IMR-90 (cell line): Measurements from ENCODE around the gene CXCL8. TPM values are rescaled to one million over a fixed set of nuclear protein-coding genes. Genes with fewer than 3 reads are reported as not detected.

ENCODE experiments used
- ATAC-seq: fragments of 200-7000 bp; cut with Tn5 transposase; 2 replicates; pipeline ENCODE4 v1.9.1; 2020; ENCODE audit warnings: low read depth, mild to moderate bottlenecking, moderate library complexity
- BruUV-seq: library from RNA; stranded (reverse); fragments of 400-500 nt; replicated peaks from 2 replicates; lab custom pipeline; 2021; lab: Mats Ljungman, UMichigan
- CTCF ChIA-PET: fragments of 300-600 bp; formaldehyde crosslinking; extraction: SDS; loops from one replicate; lab custom pipeline; 2021; ENCODE audit warnings: antibody characterized with exemption; lab: Yijun Ruan, JAX
- POLR2A ChIA-PET: fragments of 300-600 bp; sonication (Branson Sonifier 250); formaldehyde crosslinking; loops from one replicate; lab custom pipeline; 2022; ENCODE audit warnings: antibody characterized with exemption; ENCODE audit not compliant: unreplicated experiment; lab: Charles Lee
- DNase-seq: peaks from one replicate; pipeline ENCODE4 v3.0.0; 2013
- H2AFZ ChIP-seq: replicated peaks from 2 replicates; pipeline ENCODE3; 2013; ENCODE audit warnings: low read length, mild to moderate bottlenecking; ENCODE audit not compliant: poor library complexity
- H2AK5ac ChIP-seq: 2 replicates; pipeline ENCODE4 v1.6.1; 2013; ENCODE audit warnings: low read depth, low read length, inconsistent platforms
- H2AK9ac ChIP-seq: replicated peaks from 2 replicates; pipeline ENCODE3; 2013; ENCODE audit warnings: mild to moderate bottlenecking, low read depth, low read length, moderate library complexity; ENCODE audit not compliant: poor library complexity
- H2BK120ac ChIP-seq: 2 replicates; pipeline ENCODE4 v1.6.1; 2013; ENCODE audit warnings: low read depth, low read length, inconsistent platforms
- H2BK15ac ChIP-seq: 3 replicates; pipeline ENCODE4 v1.6.1; 2013; ENCODE audit warnings: low read depth, low read length, inconsistent platforms
- H2BK20ac ChIP-seq: 2 replicates; pipeline ENCODE4 v1.6.1; 2013; ENCODE audit warnings: low read depth, mild to moderate bottlenecking, inconsistent platforms, low read length, moderate library complexity
- H2BK5ac ChIP-seq: 2 replicates; pipeline ENCODE4 v1.6.1; 2013; ENCODE audit warnings: mild to moderate bottlenecking, low read depth, low read length, inconsistent platforms; ENCODE audit not compliant: poor library complexity, severe bottlenecking
- H3K14ac ChIP-seq: replicated peaks from 2 replicates; pipeline ENCODE4 v1.6.1; 2013; ENCODE audit warnings: low read depth, low read length, inconsistent platforms
- H3K18ac ChIP-seq: 2 replicates; pipeline ENCODE4 v1.6.1; 2013; ENCODE audit warnings: low read depth, low read length, control low read depth
- H3K23ac ChIP-seq: 2 replicates; pipeline ENCODE4 v1.6.1; 2013; ENCODE audit warnings: low read depth, low read length, inconsistent platforms
- H3K27ac ChIP-seq: 2 replicates; pipeline ENCODE4 v1.5.1; 2013; ENCODE audit warnings: mild to moderate bottlenecking, control low read depth, low read length; ENCODE audit not compliant: insufficient read depth
- H3K27me3 ChIP-seq: 2 replicates; pipeline ENCODE4 v1.6.1; 2013; ENCODE audit warnings: low read length; ENCODE audit not compliant: control insufficient read depth, insufficient read depth
- H3K36me3 ChIP-seq: 2 replicates; pipeline ENCODE4 v1.6.1; 2013; ENCODE audit warnings: low read length, mixed read lengths; ENCODE audit not compliant: control insufficient read depth, insufficient read depth
- H3K4ac ChIP-seq: 2 replicates; pipeline ENCODE4 v1.6.1; 2013; ENCODE audit warnings: low read depth, low read length, inconsistent platforms
- H3K4me1 ChIP-seq: 2 replicates; pipeline ENCODE4 v1.6.1; 2013; ENCODE audit warnings: low read length, mixed read lengths; ENCODE audit not compliant: control insufficient read depth, insufficient read depth
- H3K4me2 ChIP-seq: 2 replicates; pipeline ENCODE4 v1.6.1; 2013; ENCODE audit warnings: low read depth, mild to moderate bottlenecking, control low read depth, low read length, moderate library complexity
- H3K4me3 ChIP-seq: 2 replicates; pipeline ENCODE4 v1.5.1; 2013; ENCODE audit warnings: low read depth, mild to moderate bottlenecking, control low read depth, low read length, moderate library complexity; ENCODE audit not compliant: insufficient read depth
- H3K56ac ChIP-seq: 2 replicates; pipeline ENCODE4 v1.6.1; 2013; ENCODE audit warnings: low read length, inconsistent platforms; ENCODE audit not compliant: insufficient read depth; ENCODE audit errors: extremely low read depth
- H3K79me1 ChIP-seq, 2 experiments: 2 replicates each; pipeline ENCODE4 v1.6.1; 2013; ENCODE audit warnings: low read length in 2 of 2, inconsistent platforms in 1 of 2, low read depth in 1 of 2
- H3K9ac ChIP-seq: 2 replicates; pipeline ENCODE4 v1.6.1; 2013; ENCODE audit warnings: low read depth, low read length, control low read depth
- H3K9me1 ChIP-seq: 2 replicates; pipeline ENCODE4 v1.6.1; 2013; ENCODE audit warnings: low read length, inconsistent platforms; ENCODE audit not compliant: insufficient read depth
- H3K9me3 ChIP-seq: 2 replicates; pipeline ENCODE4 v1.6.1; 2013; ENCODE audit warnings: low read length; ENCODE audit not compliant: control insufficient read depth, insufficient read depth
- H4K20me1 ChIP-seq: 2 replicates; pipeline ENCODE4 v1.6.1; 2013; ENCODE audit warnings: low read length, inconsistent platforms; ENCODE audit not compliant: insufficient read depth
- H4K5ac ChIP-seq: 2 replicates; pipeline ENCODE4 v1.6.1; 2013; ENCODE audit warnings: mild to moderate bottlenecking, low read depth, low read length, control low read depth
- H4K8ac ChIP-seq, 2 experiments: 2 replicates each; pipeline ENCODE4 v1.6.1; 2013; ENCODE audit warnings: low read depth in 2 of 2, low read length in 2 of 2, control low read depth in 1 of 2, inconsistent platforms in 1 of 2
- H4K91ac ChIP-seq: 2 replicates; pipeline ENCODE4 v1.6.1; 2013; ENCODE audit warnings: low read depth, low read length, inconsistent platforms; ENCODE audit not compliant: insufficient read depth
- BHLHE40 ChIP-seq: fragments of 150-350 bp; IDR thresholded peaks from 2 replicates; pipeline ENCODE4 v1.6.1; 2016; ENCODE audit warnings: mild to moderate bottlenecking, low read depth, low read length
- CEBPB ChIP-seq: IDR thresholded peaks from 2 replicates; pipeline ENCODE4 v1.6.1; 2012; ENCODE audit warnings: low read depth, low read length, improper control_type of control experiment
- CHD1 ChIP-seq: IDR thresholded peaks from 2 replicates; pipeline ENCODE4 v1.6.1; 2012; ENCODE audit warnings: low read depth, low read length, improper control_type of control experiment
- CTCF ChIP-seq: conservative IDR thresholded peaks from 2 replicates; pipeline ENCODE4 v1.5.1; 2012; ENCODE audit warnings: mild to moderate bottlenecking, low read depth, low read length, improper control_type of control experiment
- FOS ChIP-seq: fragments of 150-350 bp; IDR thresholded peaks from 2 replicates; pipeline ENCODE4 v1.6.1; 2016; ENCODE audit warnings: low read depth, low read length
- MAFK ChIP-seq: IDR thresholded peaks from 2 replicates; pipeline ENCODE4 v1.6.1; 2012; ENCODE audit warnings: low read depth, low read length, improper control_type of control experiment
- MAZ ChIP-seq: IDR thresholded peaks from 2 replicates; pipeline ENCODE4 v1.6.1; 2012; ENCODE audit warnings: low read depth, mild to moderate bottlenecking, low read length, improper control_type of control experiment, moderate library complexity, borderline replicate concordance
- MXI1 ChIP-seq: IDR thresholded peaks from 2 replicates; pipeline ENCODE4 v1.6.1; 2012; ENCODE audit warnings: low read depth, mild to moderate bottlenecking, low read length, moderate library complexity, borderline replicate concordance
- NFE2L2 ChIP-seq: fragments of 150-350 bp; IDR thresholded peaks from 2 replicates; pipeline ENCODE4 v1.6.1; 2016; ENCODE audit warnings: low read depth, mild to moderate bottlenecking, low read length
- POLR2A ChIP-seq: IDR thresholded peaks from 2 replicates; pipeline ENCODE4 v1.6.1; 2012; ENCODE audit warnings: mild to moderate bottlenecking, low read depth, low read length
- RAD21 ChIP-seq: IDR thresholded peaks from 2 replicates; pipeline ENCODE4 v1.6.1; 2012; ENCODE audit warnings: low read length, improper control_type of control experiment
- RCOR1 ChIP-seq: IDR thresholded peaks from 2 replicates; pipeline ENCODE4 v1.6.1; 2012; ENCODE audit warnings: mild to moderate bottlenecking, low read length, improper control_type of control experiment; ENCODE audit not compliant: insufficient replicate concordance
- RFX5 ChIP-seq: IDR thresholded peaks from 2 replicates; pipeline ENCODE4 v1.8.0; 2012; ENCODE audit warnings: low read depth, mild to moderate bottlenecking, low read length, moderate library complexity
- SMC3 ChIP-seq: fragments of 150-350 bp; IDR thresholded peaks from 2 replicates; pipeline ENCODE4 v1.6.1; 2016; ENCODE audit warnings: low read depth, mild to moderate bottlenecking, antibody characterized with exemption, low read length, moderate library complexity
- WGBS, 2 experiments: methylation state at CpG; one replicate each; pipeline versions ENCODE4 v1.1.5 to v1.1.7; 2013; ENCODE audit warnings: missing lambda C conversion rate in 2 of 2; ENCODE audit not compliant: insufficient read length in 1 of 2; ENCODE audit errors: extremely low coverage in 2 of 2; 5-methylcytosine and 5-hydroxymethylcytosine counted together
- dilution Hi-C: fragments of 300-500 bp; cut with HindIII; formaldehyde crosslinking; loops from one replicate; pipeline ENCODE4 v1.14.3; 2018; ENCODE audit warnings: low sequenced_read_pairs; ENCODE audit not compliant: unreplicated experiment
- in situ Hi-C: fragments of 300-500 bp; cut with MboI; formaldehyde crosslinking; loops from 3 replicates; pipeline ENCODE4 v1.14.3; 2019; ENCODE audit warnings: low sequenced_read_pairs, inconsistent platforms, mixed read lengths
- intact Hi-C: fragments of 100-400 bp; cut with micrococcal nuclease; formaldehyde crosslinking; loops from 2 replicates; pipeline ENCODE4 v1.10.0; 2022
- polyA plus RNA-seq, 3 experiments: library from polyadenylated mRNA; depleted of rRNA; stranded (reverse); fragments of >200 nt; gene quantifications; 2 replicates each; pipeline ENCODE4 v1.2.3, GENCODE V29; 2012; ENCODE audit warnings: low replicate concordance in 1 of 3
- total RNA-seq: library from RNA; depleted of rRNA; stranded (reverse); fragments of >200 nt; gene quantifications from 2 replicates; pipeline ENCODE4 v1.2.3, GENCODE V29; 2012
- TF ChIP-seq, protein P1 (sequence below): fragments of 150-350 bp; IDR thresholded peaks from 2 replicates; pipeline ENCODE4 v1.6.1; 2017; ENCODE audit warnings: mild to moderate bottlenecking, antibody characterized with exemption, low read length, low read depth
- TF ChIP-seq, protein P2 (sequence below): fragments of 150-350 bp; IDR thresholded peaks from 2 replicates; pipeline ENCODE4 v1.6.1; 2016; ENCODE audit warnings: low read depth, mild to moderate bottlenecking, low read length, moderate library complexity, borderline replicate concordance

CXCL8 gene
- total and polyA plus RNA-seq, 2 of the 4 experiments (the other 2 are of a cell fraction): 2.2 to 2.7 TPM

GRCh38 chr4:73742490-73743160, 2.3 kb downstream of the CXCL8 start:
- WGBS, 2 experiments: 100% methylated on average over 1 of the region's 2 CpGs; no CpG with 5 or more reads in 1 of the 2 experiments
- H3K56ac ChIP-seq: no peak overlapping the region
- H4K5ac ChIP-seq: no peak overlapping the region
- no peak overlapping the region for H3K23ac ChIP-seq
- no peak overlapping the region for H2BK5ac ChIP-seq
- H3K4me3 ChIP-seq: no peak overlapping the region
- no peak overlapping the region for H2BK120ac ChIP-seq
- no peak overlapping the region for H3K9ac ChIP-seq
- 0 out of 2 replicates have a peak, but pooled peaks cover 4% of the 10 kb centered on the region for H3K9me1 ChIP-seq
- no peak overlapping the region for H2AFZ ChIP-seq
- POLR2A ChIA-PET: no interaction called here
- no peaks in the 10 kb centered on the region; the same call in 1 of the 2 replicates for H3K36me3 ChIP-seq
- DNase-seq: no peak
- BruUV-seq: no TSS peak
- no peak overlapping the region for H2BK20ac ChIP-seq
- H3K27me3 ChIP-seq: no peaks in the 10 kb centered on the region
- no peak overlapping the region for H3K27ac ChIP-seq
- no peak for ATAC-seq
- intact Hi-C loops: no loop called here
- no peaks in the 10 kb centered on the region for H3K9me3 ChIP-seq
- no peak overlapping the region for H4K91ac ChIP-seq
- H2AK9ac ChIP-seq: no peak overlapping the region
- H4K20me1 ChIP-seq: no peaks in the 10 kb centered on the region
- H3K14ac ChIP-seq: no peak overlapping the region
- dilution Hi-C loops: no loop called here
- H2AK5ac ChIP-seq: no peak overlapping the region
- H2BK15ac ChIP-seq: no peak overlapping the region; the same call in 2 of the 3 replicates
- in situ Hi-C loops: no loop called here
- no peak overlapping the region for H3K18ac ChIP-seq
- no peak for TF ChIP-seq FOS
- TF ChIP-seq RAD21: no peak
- TF ChIP-seq BHLHE40: no peak
- TF ChIP-seq RFX5: no peak
- TF ChIP-seq CEBPB: no peak
- TF ChIP-seq MXI1: no peak
- no peak for TF ChIP-seq NFE2L2
- no peak for TF ChIP-seq MAZ
- no peak for TF ChIP-seq RCOR1
- TF ChIP-seq MAFK: no peak
- TF ChIP-seq, protein P1, sequence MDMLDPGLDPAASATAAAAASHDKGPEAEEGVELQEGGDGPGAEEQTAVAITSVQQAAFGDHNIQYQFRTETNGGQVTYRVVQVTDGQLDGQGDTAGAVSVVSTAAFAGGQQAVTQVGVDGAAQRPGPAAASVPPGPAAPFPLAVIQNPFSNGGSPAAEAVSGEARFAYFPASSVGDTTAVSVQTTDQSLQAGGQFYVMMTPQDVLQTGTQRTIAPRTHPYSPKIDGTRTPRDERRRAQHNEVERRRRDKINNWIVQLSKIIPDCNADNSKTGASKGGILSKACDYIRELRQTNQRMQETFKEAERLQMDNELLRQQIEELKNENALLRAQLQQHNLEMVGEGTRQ: no peak
- TF ChIP-seq, protein P2, sequence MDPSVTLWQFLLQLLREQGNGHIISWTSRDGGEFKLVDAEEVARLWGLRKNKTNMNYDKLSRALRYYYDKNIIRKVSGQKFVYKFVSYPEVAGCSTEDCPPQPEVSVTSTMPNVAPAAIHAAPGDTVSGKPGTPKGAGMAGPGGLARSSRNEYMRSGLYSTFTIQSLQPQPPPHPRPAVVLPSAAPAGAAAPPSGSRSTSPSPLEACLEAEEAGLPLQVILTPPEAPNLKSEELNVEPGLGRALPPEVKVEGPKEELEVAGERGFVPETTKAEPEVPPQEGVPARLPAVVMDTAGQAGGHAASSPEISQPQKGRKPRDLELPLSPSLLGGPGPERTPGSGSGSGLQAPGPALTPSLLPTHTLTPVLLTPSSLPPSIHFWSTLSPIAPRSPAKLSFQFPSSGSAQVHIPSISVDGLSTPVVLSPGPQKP: no peak
- no peak for TF ChIP-seq CHD1
- TF ChIP-seq SMC3: no peak
- TF ChIP-seq CTCF: no peak
- TF ChIP-seq POLR2A: no peak
- H4K8ac ChIP-seq: no peak overlapping the region
- no peaks in the 10 kb centered on the region for H3K79me1 ChIP-seq
- no peaks in the 10 kb centered on the region for H3K4me1 ChIP-seq
- CTCF ChIA-PET: interaction anchor here (0.7 to 1.5 kb wide), 2 partner anchors 102 to 392 kb away, joined by 3 read pairs; no protein-coding TSS in a partner anchor
- no peak overlapping the region for H3K4me2 ChIP-seq
- no peak overlapping the region for H3K4ac ChIP-seq
